NCI-H187 (cell line): ENCODE data around the gene SLC36A2.
"Not testable (repeated sequence)": the region's sequence is repeated elsewhere in the genome, so short reads cannot be mapped to it uniquely, and the experiment has no call there.

Source experiments
- DNase-seq, 2 experiments: peaks; one replicate each; lab custom pipeline; 2025; lab: John Stamatoyannopoulos, UW

Gene SLC36A2

GRCh38 chr5:151347369-151347768 lies at the start of gene SLC36A2:
TSS of gene SLC36A2 (minus strand) at chr5:151347559. CDS start at chr5:151347460, 99 bp downstream.
- DNase-seq: no peak

- DNase-seq: no peak
Measured at GRCh38 chr5:151388960-151389359, 41.6 kb upstream of the SLC36A2 start.

- DNase-seq: no peak
Measured at GRCh38 chr5:151384106-151384505, 36.7 kb upstream of the SLC36A2 start.

- no peak for DNase-seq
Measured at GRCh38 chr5:151383011-151383410, 35.7 kb upstream of the SLC36A2 start.

GRCh38 chr5:151382576-151382975 lies 35.2 kb upstream of the SLC36A2 start:
- DNase-seq: no peak

GRCh38 chr5:151381899-151382298 lies 34.5 kb upstream of the SLC36A2 start:
- DNase-seq: no peak

GRCh38 chr5:151378616-151379015 lies 31.3 kb upstream of the SLC36A2 start:
- DNase-seq: no peak

- DNase-seq: no peak
Measured at GRCh38 chr5:151374539-151374938, 27.2 kb upstream of the SLC36A2 start.

- DNase-seq: not testable (repeated sequence)
Measured at GRCh38 chr5:151367038-151367437, 19.7 kb upstream of the SLC36A2 start.

GRCh38 chr5:151363673-151364072 lies 16.3 kb upstream of the SLC36A2 start:
- no peak for DNase-seq

GRCh38 chr5:151362970-151363369 lies 15.6 kb upstream of the SLC36A2 start:
- DNase-seq: no peak

GRCh38 chr5:151359391-151359790 lies 12.0 kb upstream of the SLC36A2 start:
- DNase-seq: no peak

GRCh38 chr5:151357792-151358191 lies 10.4 kb upstream of the SLC36A2 start:
- DNase-seq: no peak

- DNase-seq: no peak
Measured at GRCh38 chr5:151357097-151357496, 9.7 kb upstream of the SLC36A2 start.

GRCh38 chr5:151351671-151352070 lies 4.3 kb upstream of the SLC36A2 start:
- no peak for DNase-seq

GRCh38 chr5:151348789-151349188 lies 1.4 kb upstream of the SLC36A2 start:
- no peak for DNase-seq

GRCh38 chr5:151345808-151346478 lies 1.4 kb downstream of the SLC36A2 start:
- no peak for DNase-seq

- no peak for DNase-seq
Measured at GRCh38 chr5:151345187-151345807, 2.1 kb downstream of the SLC36A2 start.

- no peak for DNase-seq
Measured at GRCh38 chr5:151344088-151344487, 3.3 kb downstream of the SLC36A2 start.

- no peak for DNase-seq
Measured at GRCh38 chr5:151340004-151340403, 7.4 kb downstream of the SLC36A2 start.

- DNase-seq: no peak
Measured at GRCh38 chr5:151338734-151339133, 8.6 kb downstream of the SLC36A2 start.

- DNase-seq: no peak
Measured at GRCh38 chr5:151332857-151333256, 14.5 kb downstream of the SLC36A2 start.

- no peak for DNase-seq
Measured at GRCh38 chr5:151328734-151329133, 18.6 kb downstream of the SLC36A2 start.

- no peak for DNase-seq
Measured at GRCh38 chr5:151327585-151327984, 19.8 kb downstream of the SLC36A2 start.
